ENCODE measurements around the gene SPAG6.

Gene SPAG6

GRCh38 chr10:22342421-22342820 lies 2.9 kb upstream of the SPAG6 start:
- Histone ChIP-seq H3K9ac (ENCODE audit: insufficient read length, low read depth) (no peak overlapping the region), H3K9me3 (ENCODE audit: insufficient read depth, low read length) (no peaks in the 10 kb centered on the region), H3K36me3 (ENCODE audit: insufficient read depth, insufficient read length, low read length) (no peaks in the 10 kb centered on the region), H3K4me1 (ENCODE audit: insufficient read depth, insufficient read length) (no peaks in the 10 kb centered on the region), H3K4me3 (ENCODE audit: insufficient read length, low read depth) (no peak overlapping the region), H3K27me3 (ENCODE audit: insufficient read depth, insufficient read length) (peaks cover 98% of the 10 kb centered on the region)
- no peak for DNase-seq (ENCODE audit: low read depth, low spot score)
- TF ChIP-seq YY1 (IDR thresholded peaks at IDR 0.05; ENCODE audit: insufficient read depth, insufficient read length) = no peak
- TF ChIP-seq SUZ12 (IDR thresholded peaks at IDR 0.05; ENCODE audit: extremely low read depth, insufficient read depth, insufficient read length) = no peak
- TF ChIP-seq ZNF274 (IDR thresholded peaks at IDR 0.05; ENCODE audit: low read depth, low read length) = no peak

- H3K4me3 ChIP-seq (ENCODE audit: insufficient read length, low read depth) = no peak overlapping the region
- peaks cover 87% of the 10 kb centered on the region for H3K27me3 ChIP-seq (ENCODE audit: insufficient read depth, insufficient read length)
- H3K9me3 ChIP-seq (ENCODE audit: insufficient read depth, low read length) = no peaks in the 10 kb centered on the region
- TF ChIP-seq ZNF274 (IDR thresholded peaks at IDR 0.05; ENCODE audit: low read depth, low read length) = no peak
- TF ChIP-seq SUZ12 (IDR thresholded peaks at IDR 0.05; ENCODE audit: extremely low read depth, insufficient read depth, insufficient read length) = no peak
- no peak for TF ChIP-seq YY1 (IDR thresholded peaks at IDR 0.05; ENCODE audit: insufficient read depth, insufficient read length)
- no peaks in the 10 kb centered on the region for H3K36me3 ChIP-seq (ENCODE audit: insufficient read depth, insufficient read length, low read length)
- H3K4me1 ChIP-seq (ENCODE audit: insufficient read depth, insufficient read length) = no peaks in the 10 kb centered on the region
- H3K9ac ChIP-seq (ENCODE audit: insufficient read length, low read depth) = no peak overlapping the region
- DNase-seq (ENCODE audit: low read depth, low spot score) = no peak
These were observed 1.6 kb upstream of the SPAG6 start for GRCh38 chr10:22343731-22344130.

GRCh38 chr10:22344249-22344648 lies 1.0 kb upstream of the SPAG6 start:
- no peak overlapping the region for H3K4me3 ChIP-seq (ENCODE audit: insufficient read length, low read depth)
- no peaks in the 10 kb centered on the region for H3K36me3 ChIP-seq (ENCODE audit: insufficient read depth, insufficient read length, low read length)
- H3K9ac ChIP-seq (ENCODE audit: insufficient read length, low read depth) = no peak overlapping the region
- TF ChIP-seq YY1 (IDR thresholded peaks at IDR 0.05; ENCODE audit: insufficient read depth, insufficient read length) = no peak
- no peak for TF ChIP-seq ZNF274 (IDR thresholded peaks at IDR 0.05; ENCODE audit: low read depth, low read length)
- TF ChIP-seq SUZ12 (IDR thresholded peaks at IDR 0.05; ENCODE audit: extremely low read depth, insufficient read depth, insufficient read length) = no peak
- peaks cover 82% of the 10 kb centered on the region for H3K27me3 ChIP-seq (ENCODE audit: insufficient read depth, insufficient read length)
- no peaks in the 10 kb centered on the region for H3K9me3 ChIP-seq (ENCODE audit: insufficient read depth, low read length)
- no peak for DNase-seq (ENCODE audit: low read depth, low spot score)
- no peaks in the 10 kb centered on the region for H3K4me1 ChIP-seq (ENCODE audit: insufficient read depth, insufficient read length)

GRCh38 chr10:22344781-22345300 lies 455 bp upstream of the SPAG6 start:
- H3K9ac ChIP-seq (ENCODE audit: insufficient read length, low read depth) = no peak overlapping the region
- H3K4me3 ChIP-seq (ENCODE audit: insufficient read length, low read depth) = peak overlapping the region; percentile 35
- H3K9me3 ChIP-seq (ENCODE audit: insufficient read depth, low read length) = no peaks in the 10 kb centered on the region
- no peak for DNase-seq (ENCODE audit: low read depth, low spot score)
- TF ChIP-seq YY1 (IDR thresholded peaks at IDR 0.05; ENCODE audit: insufficient read depth, insufficient read length) (no peak), SUZ12 (IDR thresholded peaks at IDR 0.05; ENCODE audit: extremely low read depth, insufficient read depth, insufficient read length) (no peak), ZNF274 (IDR thresholded peaks at IDR 0.05; ENCODE audit: low read depth, low read length) (no peak)
- no peaks in the 10 kb centered on the region for H3K36me3 ChIP-seq (ENCODE audit: insufficient read depth, insufficient read length, low read length)
- H3K27me3 ChIP-seq (ENCODE audit: insufficient read depth, insufficient read length) = peaks cover 76% of the 10 kb centered on the region
- no peaks in the 10 kb centered on the region for H3K4me1 ChIP-seq (ENCODE audit: insufficient read depth, insufficient read length)

GRCh38 chr10:22346096-22346661 lies 883 bp downstream of the SPAG6 start:
- DNase-seq (ENCODE audit: low read depth, low spot score) = no peak
- no peak overlapping the region for H3K4me3 ChIP-seq (ENCODE audit: insufficient read length, low read depth)
- peaks cover 65% of the 10 kb centered on the region for H3K27me3 ChIP-seq (ENCODE audit: insufficient read depth, insufficient read length)
- no peaks in the 10 kb centered on the region for H3K4me1 ChIP-seq (ENCODE audit: insufficient read depth, insufficient read length)
- no peaks in the 10 kb centered on the region for H3K9me3 ChIP-seq (ENCODE audit: insufficient read depth, low read length)
- H3K9ac ChIP-seq (ENCODE audit: insufficient read length, low read depth) = no peak overlapping the region
- H3K36me3 ChIP-seq (ENCODE audit: insufficient read depth, insufficient read length, low read length) = no peaks in the 10 kb centered on the region
- TF ChIP-seq ZNF274 (IDR thresholded peaks at IDR 0.05; ENCODE audit: low read depth, low read length) = no peak
- no peak for TF ChIP-seq YY1 (IDR thresholded peaks at IDR 0.05; ENCODE audit: insufficient read depth, insufficient read length)
- no peak for TF ChIP-seq SUZ12 (IDR thresholded peaks at IDR 0.05; ENCODE audit: extremely low read depth, insufficient read depth, insufficient read length)

GRCh38 chr10:22349755-22350154 lies 4.5 kb downstream of the SPAG6 start:
- H3K4me1 ChIP-seq (ENCODE audit: insufficient read depth, insufficient read length) = no peaks in the 10 kb centered on the region
- H3K36me3 ChIP-seq (ENCODE audit: insufficient read depth, insufficient read length, low read length) = no peaks in the 10 kb centered on the region
- DNase-seq (ENCODE audit: low read depth, low spot score) = no peak
- H3K9me3 ChIP-seq (ENCODE audit: insufficient read depth, low read length) = no peaks in the 10 kb centered on the region
- no peak for TF ChIP-seq SUZ12 (IDR thresholded peaks at IDR 0.05; ENCODE audit: extremely low read depth, insufficient read depth, insufficient read length)
- no peak overlapping the region for H3K4me3 ChIP-seq (ENCODE audit: insufficient read length, low read depth)
- no peak overlapping the region for H3K9ac ChIP-seq (ENCODE audit: insufficient read length, low read depth)
- peaks cover 29% of the 10 kb centered on the region for H3K27me3 ChIP-seq (ENCODE audit: insufficient read depth, insufficient read length)

GRCh38 chr10:22351131-22351703 lies 5.9 kb downstream of the SPAG6 start:
- H3K9ac ChIP-seq (ENCODE audit: insufficient read length, low read depth) = no peak overlapping the region
- no peak for TF ChIP-seq ZNF274 (IDR thresholded peaks at IDR 0.05; ENCODE audit: low read depth, low read length)
- TF ChIP-seq YY1 (IDR thresholded peaks at IDR 0.05; ENCODE audit: insufficient read depth, insufficient read length) = no peak
- no peak for TF ChIP-seq SUZ12 (IDR thresholded peaks at IDR 0.05; ENCODE audit: extremely low read depth, insufficient read depth, insufficient read length)
- DNase-seq (ENCODE audit: low read depth, low spot score) = no peak
- H3K27me3 ChIP-seq (ENCODE audit: insufficient read depth, insufficient read length) = peaks cover 15% of the 10 kb centered on the region
- H3K4me1 ChIP-seq (ENCODE audit: insufficient read depth, insufficient read length) = no peaks in the 10 kb centered on the region
- H3K4me3 ChIP-seq (ENCODE audit: insufficient read length, low read depth) = no peak overlapping the region
- no peaks in the 10 kb centered on the region for H3K9me3 ChIP-seq (ENCODE audit: insufficient read depth, low read length)
- no peaks in the 10 kb centered on the region for H3K36me3 ChIP-seq (ENCODE audit: insufficient read depth, insufficient read length, low read length)
